Measurements from ENCODE around the gene ASCL1. TPM values are rescaled to one million over a fixed set of nuclear protein-coding genes. Genes with fewer than 3 reads are reported as not detected.

The ASCL1 gene
- total RNA-seq, 1 donor from 2014 or later: not detected

Other genes with a start within 250 kb of the ASCL1 start
- 0.18 TPM in 1 of 3 replicates, not detected in the others for gene PAH, start 40.4 kb upstream of the ASCL1 start, total RNA-seq